Neuronal stem cell (in vitro differentiated cells): ENCODE results near the gene HRH1.
"Not testable (repeated sequence)": the region's sequence is repeated elsewhere in the genome, so short reads cannot be mapped to it uniquely, and the experiment has no call there.

Source experiments
- DNase-seq: peaks from one replicate; pipeline ENCODE4 v3.0.0-alpha.2; 2013; ENCODE audit warnings: low spot score
- H2AFZ ChIP-seq: one replicate; pipeline ENCODE4 v1.6.1; 2013; ENCODE audit warnings: mild to moderate bottlenecking, low read length, inconsistent platforms
- H2AK5ac ChIP-seq: 2 replicates; pipeline ENCODE4 v1.6.1; 2013; ENCODE audit warnings: low read depth, mild to moderate bottlenecking, inconsistent platforms, low read length, moderate library complexity, mixed read lengths
- H2BK120ac ChIP-seq: 2 replicates; pipeline ENCODE4 v1.6.1; 2013; ENCODE audit warnings: low read depth, mild to moderate bottlenecking, inconsistent platforms, low read length, moderate library complexity, mixed read lengths
- H2BK12ac ChIP-seq: one replicate; pipeline ENCODE4 v1.6.1; 2013; ENCODE audit warnings: low read length, inconsistent platforms
- H2BK15ac ChIP-seq: 2 replicates; pipeline ENCODE4 v1.6.1; 2013; ENCODE audit warnings: mild to moderate bottlenecking, low read length, inconsistent platforms, mixed read lengths
- H2BK5ac ChIP-seq: one replicate; pipeline ENCODE4 v1.6.1; 2013; ENCODE audit warnings: inconsistent platforms, mild to moderate bottlenecking, low read length, moderate library complexity
- H3K14ac ChIP-seq: one replicate; pipeline ENCODE4 v1.6.1; 2013; ENCODE audit warnings: low read length, inconsistent platforms
- H3K18ac ChIP-seq: 2 replicates; pipeline ENCODE4 v1.6.1; 2013; ENCODE audit warnings: low read length, inconsistent platforms
- H3K23ac ChIP-seq: 2 replicates; pipeline ENCODE4 v1.6.1; 2013; ENCODE audit warnings: low read depth, mild to moderate bottlenecking, mixed read lengths, low read length, inconsistent platforms; ENCODE audit not compliant: poor library complexity
- H3K27ac ChIP-seq: replicated peaks from 3 replicates; pipeline ENCODE4 v1.5.1; 2013; ENCODE audit warnings: low read length, inconsistent platforms
- H3K27me3 ChIP-seq, 3 experiments: 2 replicates each; pipeline ENCODE4 v1.6.1; 2013; ENCODE audit warnings: low read length in 3 of 3, mild to moderate bottlenecking in 2 of 3, inconsistent platforms in 1 of 3, low read depth in 1 of 3, mixed read lengths in 1 of 3, moderate library complexity in 1 of 3; ENCODE audit not compliant: control insufficient read depth in 3 of 3, insufficient read depth in 3 of 3
- H3K36me3 ChIP-seq, 2 donors: replicated peaks in 1 of 2; 2 replicates each; pipeline ENCODE4 v1.6.1; 2013; ENCODE audit warnings: low read length in 2 of 2; ENCODE audit not compliant: control insufficient read depth in 2 of 2, insufficient read depth in 2 of 2
- H3K4ac ChIP-seq: 2 replicates; pipeline ENCODE4 v1.6.1; 2013; ENCODE audit warnings: inconsistent platforms, mild to moderate bottlenecking, low read length, moderate library complexity
- H3K4me1 ChIP-seq, 2 donors: 1 replicate in 1 of 2; 2 replicates in 1 of 2; pipeline ENCODE4 v1.6.1; 2013; ENCODE audit warnings: low read length in 2 of 2, low read depth in 1 of 2; ENCODE audit not compliant: control insufficient read depth in 2 of 2, insufficient read depth in 1 of 2
- H3K4me2 ChIP-seq: one replicate; pipeline ENCODE4 v1.6.1; 2013; ENCODE audit warnings: mild to moderate bottlenecking, low read length, inconsistent platforms; ENCODE audit not compliant: insufficient read depth, poor library complexity, severe bottlenecking
- H3K4me3 ChIP-seq, 2 donors: 2 replicates each; pipeline ENCODE4 v1.5.1; 2013; ENCODE audit warnings: low read length in 2 of 2, mild to moderate bottlenecking in 2 of 2, inconsistent platforms in 1 of 2, moderate library complexity in 1 of 2
- H3K79me1 ChIP-seq: one replicate; pipeline ENCODE4 v1.6.1; 2013; ENCODE audit warnings: low read depth, mild to moderate bottlenecking, inconsistent platforms, low read length, moderate library complexity
- H3K9ac ChIP-seq: one replicate; pipeline ENCODE4 v1.6.1; 2013; ENCODE audit warnings: mild to moderate bottlenecking, low read depth, low read length, inconsistent platforms; ENCODE audit not compliant: poor library complexity
- H3K9me3 ChIP-seq, 2 donors: replicated peaks in 1 of 2; 2 replicates each; pipeline versions ENCODE3 to v1.6.1; 2013; ENCODE audit warnings: low read length in 2 of 2, mild to moderate bottlenecking in 2 of 2, inconsistent platforms in 1 of 2, low read depth in 1 of 2, mixed read lengths in 1 of 2, moderate library complexity in 1 of 2; ENCODE audit not compliant: control insufficient read depth in 2 of 2, insufficient read depth in 1 of 2
- H4K8ac ChIP-seq: one replicate; pipeline ENCODE4 v1.6.1; 2013; ENCODE audit warnings: low read depth, mild to moderate bottlenecking, inconsistent platforms, low read length, moderate library complexity
- H4K91ac ChIP-seq: one replicate; pipeline ENCODE4 v1.6.1; 2013; ENCODE audit warnings: low read length, low read depth, mild to moderate bottlenecking, inconsistent platforms; ENCODE audit not compliant: poor library complexity
- WGBS, 2 donors: extraction: QIAGEN DNeasy Blood & Tissue Kit; methylation state at CpG; one replicate each; pipeline ENCODE4 v1.1.7; 2013; ENCODE audit warnings: missing lambda C conversion rate in 2 of 2, mixed read lengths in 1 of 2; ENCODE audit not compliant: insufficient read length in 2 of 2, insufficient replicate concordance in 1 of 2; ENCODE audit errors: extremely low coverage in 2 of 2; 5-methylcytosine and 5-hydroxymethylcytosine counted together

HRH1 gene

DNA sequence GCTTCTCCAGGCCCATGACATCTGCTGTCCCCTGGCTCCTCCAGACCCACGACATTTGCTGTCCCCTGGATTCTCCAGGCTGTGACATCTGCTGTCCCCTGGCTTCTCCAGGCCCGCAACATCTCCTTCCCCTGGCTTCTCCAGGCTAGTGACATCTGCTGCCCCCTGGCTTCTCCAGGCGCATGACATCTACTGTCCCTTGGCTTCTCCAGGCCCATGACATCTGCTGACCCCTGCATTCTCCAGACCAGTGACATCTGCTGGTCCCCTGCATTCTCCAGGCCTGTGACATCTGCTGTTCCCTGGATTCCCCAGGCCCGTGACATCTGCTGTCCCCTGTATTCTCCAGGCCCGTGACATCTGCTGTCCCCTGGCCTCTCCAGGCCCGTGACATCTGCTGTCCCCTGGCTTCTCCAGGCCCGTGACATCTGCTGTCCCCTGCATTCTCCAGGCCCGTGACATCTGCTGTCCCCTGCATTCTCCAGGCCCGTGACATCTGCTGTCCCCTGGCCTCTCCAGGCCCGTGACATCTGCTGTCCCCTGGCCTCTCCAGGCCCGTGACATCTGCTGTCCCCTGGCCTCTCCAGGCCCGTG is 12.6 kb downstream of the HRH1 start:
- not testable (repeated sequence) for H3K27ac ChIP-seq, H2AFZ ChIP-seq, H2AK5ac ChIP-seq, H2BK120ac ChIP-seq, H3K4me3 ChIP-seq, H3K23ac ChIP-seq, DNase-seq, H3K79me1 ChIP-seq, H3K18ac ChIP-seq, H2BK5ac ChIP-seq, H3K4ac ChIP-seq, H2BK12ac ChIP-seq, H4K91ac ChIP-seq, H3K9ac ChIP-seq, H3K36me3 ChIP-seq, H3K4me1 ChIP-seq, H2BK15ac ChIP-seq, H3K4me2 ChIP-seq, H3K27me3 ChIP-seq, H4K8ac ChIP-seq, H3K9me3 ChIP-seq, H3K14ac ChIP-seq
- no CpG with 5 or more reads among the region's 12 CpGs for WGBS, 2 donors

DNA sequence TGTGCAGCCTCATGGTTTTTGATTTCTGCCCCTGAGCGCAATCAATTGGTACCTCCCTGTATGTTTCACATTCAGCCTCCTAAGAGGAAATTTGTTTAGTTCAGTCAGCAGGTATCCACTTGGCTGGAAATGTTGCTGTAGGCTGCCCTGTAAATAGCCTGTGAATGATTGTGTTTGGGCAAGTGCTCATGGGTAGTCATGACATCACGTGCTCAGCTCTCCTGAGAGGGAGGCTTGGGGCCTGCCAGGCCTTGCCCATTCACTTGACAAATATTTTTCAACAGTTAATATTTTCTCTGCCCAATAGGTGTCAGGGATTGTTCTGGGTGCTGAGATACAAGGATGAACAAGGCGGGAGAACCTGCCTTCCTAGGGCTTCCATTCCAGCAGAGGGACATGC is 13.3 kb downstream of the HRH1 start:
- no peak overlapping the region for H2BK15ac ChIP-seq
- WGBS, 2 donors, result no CpG with 5 or more reads among the region's 3 CpGs
- no peak overlapping the region for H3K4me3 ChIP-seq
- H2BK12ac ChIP-seq, result no peak overlapping the region
- no peak overlapping the region for H3K9ac ChIP-seq
- H3K4me2 ChIP-seq, result no peak overlapping the region
- H3K4ac ChIP-seq, result no peak overlapping the region
- H2BK5ac ChIP-seq, result no peak overlapping the region
- H2BK120ac ChIP-seq, result no peak overlapping the region
- no peak overlapping the region for H3K27ac ChIP-seq
- H3K4me1 ChIP-seq, result peaks cover 0 to 4% of the 10 kb centered on the region in 2 donors
- no peak overlapping the region for H3K14ac ChIP-seq
- no peak overlapping the region for H3K18ac ChIP-seq
- no peak overlapping the region for H4K8ac ChIP-seq
- H3K9me3 ChIP-seq, result no peaks in the 10 kb centered on the region
- H3K27me3 ChIP-seq, result peaks cover 0 to 4% (median 0%) of the 10 kb centered on the region in 3 experiments
- H3K79me1 ChIP-seq, result no peaks in the 10 kb centered on the region
- no peak for DNase-seq
- H2AK5ac ChIP-seq, result no peak overlapping the region
- no peaks in the 10 kb centered on the region for H3K36me3 ChIP-seq
- H3K23ac ChIP-seq, result no peak overlapping the region
- no peak overlapping the region for H2AFZ ChIP-seq
- H4K91ac ChIP-seq, result no peak overlapping the region

DNA sequence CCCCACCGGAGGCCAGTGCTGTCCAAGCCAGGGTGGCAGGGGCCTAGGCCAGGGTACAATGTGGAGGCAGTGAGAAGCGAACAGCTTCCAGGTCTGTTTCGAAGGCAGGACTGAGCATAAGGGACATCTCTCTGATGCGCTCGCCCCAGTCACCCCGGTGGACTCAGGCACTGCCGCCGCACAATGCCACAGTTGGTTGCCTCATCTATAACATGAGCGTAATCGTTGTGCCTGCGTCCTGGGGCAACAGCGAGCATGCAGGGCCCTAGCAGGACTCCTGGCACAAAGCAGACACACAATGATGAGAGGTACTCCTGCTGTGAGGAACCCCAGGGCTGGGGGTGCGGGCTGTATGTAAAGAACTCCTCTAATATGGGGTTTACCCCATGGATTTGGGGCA is 14.1 kb downstream of the HRH1 start:
- DNase-seq, result no peak
- H3K18ac ChIP-seq, result peak overlapping the region; percentile 36
- no peak overlapping the region for H2BK5ac ChIP-seq

DNA sequence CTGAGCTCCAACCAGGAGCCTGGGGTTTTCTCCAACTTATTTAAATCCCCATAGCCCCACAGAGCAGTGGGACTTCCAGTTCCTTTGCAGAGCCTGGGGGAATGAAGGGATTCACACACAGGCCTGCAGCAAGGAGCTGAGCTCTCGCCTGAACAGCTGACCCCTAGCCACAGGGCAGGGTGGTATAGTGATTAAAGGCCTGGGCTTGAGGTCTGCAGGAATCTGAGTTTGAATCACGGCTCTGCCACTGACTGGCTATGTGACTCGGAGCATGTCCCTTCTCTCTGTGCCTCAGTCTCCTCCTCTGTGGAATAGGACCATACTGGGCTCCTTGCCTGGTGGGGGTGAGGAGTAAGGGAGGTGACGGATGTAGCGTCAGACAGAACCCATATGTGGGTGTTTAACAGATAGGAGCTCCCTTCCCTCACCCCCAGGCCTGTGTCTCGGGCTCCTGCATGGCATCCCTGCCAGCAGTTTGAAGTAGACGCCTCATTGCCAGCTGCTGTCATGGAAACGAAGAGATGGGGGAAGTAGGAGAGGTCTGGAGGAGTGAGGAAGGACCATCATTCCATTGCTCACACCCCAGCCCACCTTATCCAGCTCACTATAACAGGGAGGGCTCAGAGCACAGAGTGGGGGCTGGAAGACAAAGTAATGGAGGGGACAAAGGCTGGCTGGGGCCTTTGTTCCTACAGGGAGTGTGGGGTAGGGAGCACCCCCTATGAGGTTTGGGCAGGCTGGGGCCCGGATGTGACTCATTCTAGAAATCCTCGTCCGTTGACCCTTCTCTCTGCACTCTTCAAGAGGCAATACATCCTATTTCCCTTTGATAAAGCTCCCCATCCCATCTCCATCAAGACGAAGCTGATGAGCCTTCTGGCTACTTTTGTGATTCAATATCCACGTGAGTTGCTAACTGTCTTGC is 14.8 kb downstream of the HRH1 start:
- Histone ChIP-seq H3K4me3 (no peak overlapping the region), H3K79me1 (no peaks in the 10 kb centered on the region), H2BK5ac (no peak overlapping the region), H3K14ac (no peak overlapping the region), H3K4me1 (peaks cover 0 to 4% of the 10 kb centered on the region in 2 donors), H4K8ac (peak overlapping the region; percentile 44), H3K9me3 (no peaks in the 10 kb centered on the region), H3K9ac (no peak overlapping the region), H3K36me3 (no peaks in the 10 kb centered on the region), H4K91ac (no peak overlapping the region), H2BK12ac (no peak overlapping the region), H2AFZ (no peak overlapping the region), H3K18ac (no peak overlapping the region), H3K4ac (no peak overlapping the region), H2BK15ac (no peak overlapping the region), H3K27me3 (peaks cover 0 to 4% (median 0%) of the 10 kb centered on the region in 3 experiments), H3K27ac (no peak overlapping the region), H3K23ac (no peak overlapping the region), H2BK120ac (no peak overlapping the region), H3K4me2 (no peak overlapping the region), H2AK5ac (no peak overlapping the region)
- DNase-seq, result no peak
- WGBS, 2 donors, result no CpG with 5 or more reads among the region's 13 CpGs

More for the DNA sequence above, 14.1 kb downstream of the HRH1 start:
- Histone ChIP-seq H3K4me2 (no peak overlapping the region), H2BK12ac (peak overlapping the region; percentile 34), H2BK120ac (no peak overlapping the region), H3K23ac (no peak overlapping the region), H2AFZ (no peak overlapping the region), H3K4me1 (peaks cover 0 to 4% of the 10 kb centered on the region in 2 donors), H3K9ac (no peak overlapping the region), H4K91ac (no peak overlapping the region), H3K27me3 (peaks cover 0 to 4% (median 0%) of the 10 kb centered on the region in 3 experiments), H4K8ac (no peak overlapping the region), H3K4ac (no peak overlapping the region), H2BK15ac (no peak overlapping the region), H3K14ac (no peak overlapping the region), H3K79me1 (no peaks in the 10 kb centered on the region), H3K9me3 (no peaks in the 10 kb centered on the region), H3K4me3 (no peak overlapping the region), H2AK5ac (no peak overlapping the region), H3K27ac (no peak overlapping the region), H3K36me3 (no peaks in the 10 kb centered on the region)
- WGBS, 2 donors, result no CpG with 5 or more reads among the region's 13 CpGs
